ENCODE data around the gene ENDOD1.

Gene ENDOD1

GRCh38 chr11:95076981-95077380 lies 12.7 kb upstream of the ENDOD1 start:
- no peak for DNase-seq

DNA sequence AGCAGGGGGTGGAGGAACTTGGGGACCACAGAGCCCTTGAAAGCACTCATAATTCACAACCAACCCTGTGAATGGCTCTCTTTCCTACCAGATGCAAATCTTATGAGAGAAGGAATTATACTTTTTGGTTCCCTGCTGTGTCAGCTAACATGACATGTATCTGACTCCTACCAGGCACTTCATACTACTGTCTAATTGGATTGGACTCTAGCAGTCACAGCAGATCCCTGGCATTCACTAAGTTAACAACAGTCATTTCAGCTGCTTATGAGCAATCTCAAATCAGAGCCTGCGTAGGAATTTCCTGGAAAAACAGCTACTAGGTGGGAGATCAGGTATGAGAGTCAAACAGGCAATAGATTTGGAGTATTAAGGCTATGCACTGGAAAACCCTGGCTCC lies 11.1 kb upstream of the ENDOD1 start:
- no peak for DNase-seq

- DNase-seq = no peak
Observed at GRCh38 chr11:95081010-95081409, 8.6 kb upstream of the ENDOD1 start.

- DNase-seq = no peak
Observed at GRCh38 chr11:95081412-95081811, 8.2 kb upstream of the ENDOD1 start.

- no peak for DNase-seq
Observed at GRCh38 chr11:95082576-95083001, 7.1 kb upstream of the ENDOD1 start.

DNA sequence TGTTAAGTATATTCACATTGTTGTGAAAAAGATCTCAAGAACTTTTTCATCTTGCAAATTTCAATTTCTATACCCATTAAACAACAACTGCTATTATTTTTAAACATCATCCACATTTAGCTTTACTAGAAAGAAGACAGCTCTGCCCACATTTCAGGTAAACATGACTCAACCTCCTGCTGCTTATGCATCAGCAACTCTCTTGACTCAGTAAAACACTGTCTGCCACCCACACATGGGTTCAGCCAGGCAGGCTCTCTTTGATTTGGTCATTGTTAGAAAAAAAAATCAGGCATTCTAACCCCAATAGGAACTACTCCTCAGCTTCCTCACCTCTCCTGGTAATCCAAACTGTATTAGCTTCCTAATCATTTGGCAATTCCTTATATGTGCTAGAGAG lies 5.1 kb upstream of the ENDOD1 start:
- DNase-seq = no peak

GRCh38 chr11:95085117-95085816 lies 4.4 kb upstream of the ENDOD1 start:
- DNase-seq = no peak

DNA sequence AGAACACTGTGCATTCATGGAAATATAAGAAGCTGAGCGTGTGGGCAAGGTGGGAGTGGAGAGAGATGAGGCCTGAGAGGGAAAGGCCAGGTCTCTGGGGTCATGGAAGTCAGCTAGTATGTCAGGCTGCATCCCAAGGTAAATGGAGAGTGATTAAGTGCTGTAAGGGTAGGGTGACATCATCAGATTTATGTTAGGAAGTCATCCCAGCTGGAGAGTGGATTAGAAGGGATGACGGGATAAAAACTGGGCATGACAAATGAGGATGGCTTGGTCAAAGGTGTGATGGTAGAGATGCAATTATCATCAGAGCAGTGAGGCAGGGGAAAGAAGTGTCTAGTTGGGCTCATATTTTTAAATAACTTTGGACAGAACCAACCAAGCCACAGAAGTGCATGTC lies 3.5 kb upstream of the ENDOD1 start:
- no peak for DNase-seq

GRCh38 chr11:95086836-95087570 lies 2.6 kb upstream of the ENDOD1 start:
- DNase-seq = no peak

DNA sequence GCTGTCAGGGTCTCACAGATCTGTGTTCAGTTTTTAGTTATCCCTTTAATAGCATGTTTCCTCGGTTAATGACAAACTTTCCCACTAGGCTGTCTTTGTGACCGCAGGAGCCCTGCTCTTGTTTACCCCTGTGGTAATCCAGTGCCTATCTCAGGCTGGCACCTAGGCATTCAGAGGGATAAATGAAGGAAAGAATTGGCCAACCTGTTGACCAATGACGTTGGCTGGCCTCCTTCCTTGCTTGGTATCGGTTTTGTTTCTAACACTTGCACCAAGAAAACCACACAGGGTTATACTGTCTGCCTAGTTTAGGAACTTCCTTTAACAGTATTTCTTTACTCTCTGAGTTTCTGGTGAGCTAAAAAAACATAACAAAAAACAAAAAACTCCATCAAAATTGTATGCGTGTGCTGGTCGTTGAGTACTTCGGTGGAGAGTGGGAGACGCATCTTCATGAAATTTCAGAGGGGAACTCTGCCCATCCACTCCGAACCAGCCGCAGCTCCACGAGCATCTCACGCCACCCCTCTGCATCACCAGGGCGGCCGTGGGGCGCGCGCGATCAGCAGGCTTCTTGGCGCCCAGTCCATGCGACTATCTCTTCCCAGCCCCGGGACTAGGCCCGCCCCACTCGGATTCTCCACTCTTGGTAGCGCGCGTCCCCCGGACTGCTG lies 563 bp upstream of the ENDOD1 start:
- DNase-seq = no peak

DNA sequence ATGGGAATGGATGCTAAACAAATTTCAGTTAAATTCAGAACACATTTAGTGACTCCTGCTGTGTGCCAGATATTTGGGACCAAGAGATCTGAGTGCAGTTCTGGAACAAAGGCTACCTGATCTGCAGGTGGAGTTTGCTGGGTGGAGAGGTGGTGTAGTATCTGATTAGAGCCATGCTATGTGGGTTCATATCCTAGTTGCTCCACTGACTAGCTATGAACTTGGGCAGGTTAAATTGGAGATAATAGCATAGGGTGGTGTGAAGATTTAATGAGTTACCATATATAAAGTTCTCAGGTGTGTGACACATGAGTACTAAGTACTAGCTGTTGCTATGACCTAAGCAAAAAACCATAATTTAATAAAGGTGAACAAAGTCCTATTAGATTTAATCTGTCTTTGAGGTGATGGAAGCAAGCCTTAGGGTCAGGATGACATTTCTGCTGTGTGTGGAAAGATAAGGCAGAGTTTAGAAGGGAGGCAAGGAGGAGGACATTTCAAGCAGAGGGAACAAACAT lies 2.1 kb downstream of the ENDOD1 start:
- no peak for DNase-seq

GRCh38 chr11:95092549-95093324 lies 3.1 kb downstream of the ENDOD1 start:
- no peak for DNase-seq

GRCh38 chr11:95093548-95093947 lies 3.9 kb downstream of the ENDOD1 start:
- no peak for DNase-seq

DNA sequence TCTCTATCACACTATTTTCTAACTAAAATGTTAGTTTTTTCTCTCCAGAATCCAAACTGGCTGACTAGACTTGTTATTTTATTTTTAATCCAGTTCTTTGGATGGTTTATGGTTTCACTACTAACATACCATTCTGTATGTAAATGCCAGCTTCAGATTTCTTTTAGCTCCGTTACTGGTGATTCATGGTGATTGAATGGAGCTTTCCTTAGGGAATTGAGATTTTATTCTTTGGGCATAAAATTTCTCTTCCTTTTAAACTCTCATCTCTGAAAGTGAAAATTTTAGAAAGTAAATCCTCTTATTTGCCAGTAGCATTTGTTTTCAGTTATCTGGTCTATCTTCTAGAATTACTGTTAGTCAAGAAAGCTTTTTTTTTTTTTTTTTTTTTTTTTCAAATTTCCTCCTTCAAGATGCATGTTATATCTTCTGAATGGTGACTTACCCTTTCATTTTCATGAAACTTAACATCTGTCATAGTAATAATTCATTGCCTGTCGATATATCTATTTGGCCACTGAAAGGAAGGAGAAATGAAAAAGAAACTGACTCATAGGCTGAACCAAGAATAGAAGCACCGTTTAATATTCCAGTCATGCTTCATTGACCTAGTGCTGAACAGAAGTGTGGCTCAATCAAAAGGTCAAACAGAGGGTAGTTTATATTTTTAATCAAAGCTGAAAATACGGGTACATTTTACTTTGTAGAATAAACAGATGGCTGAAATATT lies 6.4 kb downstream of the ENDOD1 start:
- DNase-seq = no peak

DNA sequence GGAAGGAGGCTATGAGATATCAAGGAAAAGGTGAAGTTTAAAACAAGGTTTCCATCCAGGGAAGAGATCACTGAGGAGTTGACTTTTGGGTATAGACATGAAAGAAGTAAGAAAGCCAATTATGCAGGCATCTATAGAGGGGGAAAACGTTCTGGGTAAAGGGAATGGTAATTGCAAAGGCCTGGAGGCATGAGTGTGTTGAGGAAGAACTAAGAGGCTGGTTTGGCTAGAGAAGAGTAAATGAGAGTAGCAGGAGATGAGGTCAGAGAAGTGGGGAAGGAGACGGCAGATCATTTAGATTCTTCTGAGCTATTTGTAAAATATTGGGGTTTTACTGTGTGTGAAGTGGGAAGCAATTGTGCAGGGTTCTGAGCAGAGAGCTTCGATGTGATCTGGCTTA lies 7.6 kb downstream of the ENDOD1 start:
- no peak for DNase-seq

- DNase-seq = no peak
Observed at GRCh38 chr11:95098826-95099225, 9.2 kb downstream of the ENDOD1 start.

DNA sequence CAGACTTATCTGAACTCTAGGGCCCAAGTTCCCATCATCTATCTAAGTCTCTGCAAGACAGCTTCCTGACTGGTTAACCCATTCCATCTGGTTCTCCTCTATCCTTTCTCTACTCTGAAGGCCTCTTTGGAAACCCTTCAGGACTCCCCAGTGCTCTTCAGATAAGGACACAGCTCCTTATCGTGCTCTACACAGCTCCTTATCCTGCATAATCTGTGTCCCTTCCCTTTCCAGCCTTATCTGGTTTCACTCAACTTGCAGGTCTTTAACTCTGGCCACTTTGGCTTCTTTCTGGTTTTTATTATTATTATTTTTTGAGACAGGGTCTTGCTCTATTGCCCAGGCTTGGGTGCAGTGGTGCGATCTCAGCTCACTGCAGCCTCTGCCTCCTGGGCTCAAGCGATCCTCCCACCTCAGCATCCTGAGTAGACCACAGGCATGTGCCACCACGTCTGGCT lies 10.6 kb downstream of the ENDOD1 start:
- no peak for DNase-seq

DNA sequence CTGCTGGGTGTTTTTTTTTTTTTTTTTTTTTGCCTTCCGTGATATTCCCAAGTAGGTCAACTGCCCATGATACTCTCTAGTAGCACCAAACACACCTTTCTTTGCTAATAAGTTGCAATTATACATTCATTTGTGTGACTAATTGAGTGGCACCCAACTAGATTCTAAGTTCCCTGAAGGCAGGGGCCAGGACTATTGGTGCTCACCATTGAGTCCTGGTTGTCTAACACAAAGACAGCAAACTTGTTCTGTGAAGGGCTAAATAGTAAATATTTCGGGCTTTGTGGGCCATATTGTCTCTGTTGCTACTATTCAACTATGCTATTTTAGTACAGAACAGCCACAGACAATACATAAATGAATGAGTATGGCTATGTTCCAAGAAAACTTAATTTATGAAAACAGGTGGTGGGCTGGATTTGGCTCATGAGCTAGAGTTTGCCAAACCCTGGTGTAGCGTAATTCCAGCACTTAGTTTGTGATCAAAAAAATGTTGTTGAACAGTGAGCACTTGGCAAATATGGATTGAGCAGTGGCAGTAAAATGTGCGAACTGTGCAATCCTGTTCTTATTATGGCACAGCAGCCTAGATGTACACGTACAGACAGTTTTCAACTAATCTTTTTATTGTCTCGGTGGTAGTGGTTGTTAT lies 11.3 kb downstream of the ENDOD1 start:
- no peak for DNase-seq

DNA sequence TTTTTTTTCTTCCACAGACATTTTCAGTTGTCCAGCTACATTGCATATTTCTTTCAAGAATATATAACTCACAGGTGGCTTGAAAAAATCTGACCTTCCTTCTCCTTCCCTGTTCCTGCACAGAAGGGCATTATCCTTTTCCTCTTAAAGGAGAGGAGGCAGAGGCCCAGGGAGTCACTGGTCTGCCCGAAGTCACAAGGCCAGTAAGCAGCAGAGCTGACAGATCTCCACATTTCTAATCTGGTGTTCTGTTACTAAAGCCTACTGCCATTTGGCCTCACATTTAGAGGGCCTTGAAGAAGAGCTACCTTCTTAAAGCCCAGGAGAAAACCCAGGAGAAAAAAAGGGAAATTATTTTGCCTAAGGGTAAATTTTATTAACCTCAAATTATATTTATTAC lies 12.3 kb downstream of the ENDOD1 start:
- DNase-seq = no peak

- DNase-seq = no peak
Observed at GRCh38 chr11:95102733-95103132, 13.1 kb downstream of the ENDOD1 start.

DNA sequence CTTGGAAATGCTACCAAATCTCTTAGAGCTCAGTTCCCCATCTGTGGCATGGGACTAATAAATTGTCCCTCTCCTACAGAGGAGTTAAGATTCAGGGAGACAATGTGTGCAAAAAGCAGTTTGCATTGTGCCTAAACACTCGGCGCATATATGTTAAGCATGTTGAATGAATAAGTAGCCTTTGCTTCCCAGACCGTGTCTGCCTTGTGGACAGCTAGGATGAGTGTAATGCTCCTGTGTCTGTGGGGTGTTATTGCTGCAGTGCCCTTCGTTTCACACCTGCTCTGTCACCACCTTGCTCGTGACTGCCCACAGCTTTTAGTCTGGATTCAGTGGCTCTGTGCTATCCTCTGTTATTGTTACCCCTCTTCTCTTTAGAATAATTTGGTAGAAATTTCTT lies 14.1 kb downstream of the ENDOD1 start:
- DNase-seq = no peak

All from NCI-H1092 treated with DMSO at 0.1 percent for 48 hours (cell line).